ENCODE measurements around the gene STEAP1B.
"Not testable (repeated sequence)": the region's sequence is repeated elsewhere in the genome, so short reads cannot be mapped to it uniquely, and the experiment has no call there.

STEAP1B gene

DNA sequence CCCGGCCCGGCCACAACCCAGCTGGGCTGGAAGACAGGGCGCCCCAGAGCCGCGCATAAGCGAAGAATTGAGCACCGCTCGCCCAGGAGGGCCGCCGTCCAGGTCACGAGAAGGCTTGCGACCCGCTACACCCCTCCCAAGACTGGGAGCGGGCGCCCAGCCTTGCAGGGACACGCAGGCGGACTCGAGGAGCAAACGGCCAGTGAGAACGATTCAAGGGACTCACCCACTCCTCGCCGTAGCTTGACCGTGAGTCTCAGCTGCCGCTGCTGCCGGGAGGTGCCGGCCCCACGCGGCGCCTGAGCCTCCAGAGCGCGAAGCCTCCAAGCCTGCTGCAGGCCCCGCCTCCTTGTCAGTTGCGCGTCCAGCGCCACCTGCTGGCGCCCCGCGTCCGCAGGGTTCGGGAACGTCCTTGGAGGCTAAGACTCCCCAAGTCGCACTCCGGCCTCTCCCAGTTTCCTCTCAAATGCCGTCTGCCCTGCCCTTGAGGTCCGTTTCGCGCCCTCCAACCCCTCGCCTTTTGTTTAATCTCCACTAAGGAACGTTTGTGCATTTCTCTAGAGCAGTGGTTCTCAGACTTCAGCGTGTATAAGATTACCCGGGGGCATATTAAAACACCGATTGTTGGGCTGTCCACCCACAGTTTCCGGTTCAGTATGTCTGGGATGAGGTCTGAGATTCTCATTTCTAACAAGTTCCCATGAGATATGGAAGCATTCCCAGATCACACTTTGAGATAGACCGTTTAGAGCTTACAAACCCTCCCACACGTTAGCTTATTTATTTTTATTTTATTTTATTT is at the start of gene STEAP1B:
Gene STEAP1B, minus strand, starts transcription at position 301 of the 802 bp plus-strand sequence. CDS start 5,333 bp downstream, outside the sequence.
- DNase-seq: peak; percentile 92
- not testable (repeated sequence) for H3K4me1 Mint-ChIP-seq (ENCODE audit: low read depth); H3K9me3 Mint-ChIP-seq; H3K27ac Mint-ChIP-seq; H3K4me3 Mint-ChIP-seq; H3K36me3 Mint-ChIP-seq (ENCODE audit: low read depth)
- peaks cover 40% of the 10 kb centered on the region for H3K27me3 Mint-ChIP-seq

- Mint-ChIP-seq H3K4me1 (ENCODE audit: low read depth) (peaks cover 10% of the 10 kb centered on the region), H3K27ac (no peak overlapping the region), H3K9me3 (no peaks in the 10 kb centered on the region), H3K4me3 (no peak overlapping the region), H3K36me3 (ENCODE audit: low read depth) (no peaks in the 10 kb centered on the region), H3K27me3 (peaks cover 89% of the 10 kb centered on the region)
- DNase-seq: no peak
These were observed 49.1 kb upstream of the STEAP1B start for GRCh38 chr7:22549051-22549450.

DNA sequence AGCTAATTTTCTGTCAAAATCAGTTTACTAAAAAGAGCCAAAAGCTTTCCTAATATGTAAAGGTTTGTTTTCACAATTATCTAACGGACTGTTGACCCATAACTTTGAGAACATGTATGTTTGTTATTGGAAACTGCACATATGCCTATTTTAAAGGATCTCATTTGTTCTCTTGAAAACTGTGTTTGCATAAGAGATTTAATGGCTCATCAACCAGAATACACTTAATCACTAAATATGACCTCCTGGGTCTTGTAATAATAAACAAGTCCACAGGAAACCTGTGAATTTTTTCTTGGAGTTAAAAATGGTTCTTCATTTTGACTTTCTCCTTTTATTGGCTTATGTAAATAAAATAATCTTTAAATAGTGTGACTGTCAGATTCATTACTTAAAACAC is 48.3 kb upstream of the STEAP1B start:
- H3K27ac Mint-ChIP-seq: no peak overlapping the region
- no peak overlapping the region for H3K4me3 Mint-ChIP-seq
- DNase-seq: no peak
- H3K36me3 Mint-ChIP-seq (ENCODE audit: low read depth): no peaks in the 10 kb centered on the region
- H3K9me3 Mint-ChIP-seq: no peaks in the 10 kb centered on the region
- H3K27me3 Mint-ChIP-seq: peaks cover 86% of the 10 kb centered on the region
- peaks cover 10% of the 10 kb centered on the region for H3K4me1 Mint-ChIP-seq (ENCODE audit: low read depth)

DNA sequence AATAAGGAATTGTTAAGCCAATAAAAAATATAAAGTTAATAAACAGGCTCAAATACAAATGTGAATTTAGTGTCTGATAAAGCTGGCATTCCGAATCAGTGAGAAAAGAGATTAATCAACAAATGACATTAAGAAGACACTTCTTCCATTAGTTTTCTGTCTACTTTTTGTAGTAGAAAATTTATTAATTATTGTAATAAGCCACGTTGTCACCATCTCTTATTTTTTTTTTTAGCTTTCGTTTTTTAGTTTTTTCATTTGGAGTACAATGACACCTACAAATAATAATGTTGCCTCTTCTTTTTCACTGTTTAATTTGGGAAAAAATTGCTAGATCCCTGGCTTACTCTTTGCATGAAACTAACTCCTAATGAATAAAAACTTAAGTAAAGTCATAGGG is 46.8 kb upstream of the STEAP1B start:
- Mint-ChIP-seq H3K27me3 (peaks cover 85% of the 10 kb centered on the region), H3K36me3 (ENCODE audit: low read depth) (no peaks in the 10 kb centered on the region), H3K4me1 (ENCODE audit: low read depth) (peaks cover 10% of the 10 kb centered on the region), H3K27ac (no peak overlapping the region), H3K4me3 (no peak overlapping the region), H3K9me3 (no peaks in the 10 kb centered on the region)
- DNase-seq: no peak

- peaks cover 81% of the 10 kb centered on the region for H3K27me3 Mint-ChIP-seq
- H3K27ac Mint-ChIP-seq: no peak overlapping the region
- peaks cover 10% of the 10 kb centered on the region for H3K4me1 Mint-ChIP-seq (ENCODE audit: low read depth)
- H3K9me3 Mint-ChIP-seq: no peaks in the 10 kb centered on the region
- no peaks in the 10 kb centered on the region for H3K36me3 Mint-ChIP-seq (ENCODE audit: low read depth)
- no peak overlapping the region for H3K4me3 Mint-ChIP-seq
- DNase-seq: no peak
These were observed 45.5 kb upstream of the STEAP1B start for GRCh38 chr7:22545529-22545928.

GRCh38 chr7:22544245-22544644 is 44.3 kb upstream of the STEAP1B start:
- peaks cover under 1% of the 10 kb centered on the region for H3K4me1 Mint-ChIP-seq (ENCODE audit: low read depth)
- no peaks in the 10 kb centered on the region for H3K9me3 Mint-ChIP-seq
- no peak overlapping the region for H3K4me3 Mint-ChIP-seq
- peaks cover 69% of the 10 kb centered on the region for H3K27me3 Mint-ChIP-seq
- no peak for DNase-seq
- H3K36me3 Mint-ChIP-seq (ENCODE audit: low read depth): no peaks in the 10 kb centered on the region
- no peak overlapping the region for H3K27ac Mint-ChIP-seq

- no peak overlapping the region for H3K4me3 Mint-ChIP-seq
These were observed 43.2 kb upstream of the STEAP1B start for GRCh38 chr7:22543169-22543568.

GRCh38 chr7:22542669-22543068 is 42.7 kb upstream of the STEAP1B start:
- Mint-ChIP-seq H3K27ac (no peak overlapping the region), H3K9me3 (no peaks in the 10 kb centered on the region), H3K4me1 (ENCODE audit: low read depth) (no peaks in the 10 kb centered on the region), H3K4me3 (no peak overlapping the region), H3K27me3 (peaks cover 54% of the 10 kb centered on the region), H3K36me3 (ENCODE audit: low read depth) (no peaks in the 10 kb centered on the region)
- DNase-seq: no peak

More at GRCh38 chr7:22543169-22543568, 43.2 kb upstream of the STEAP1B start:
- no peak for DNase-seq
- no peaks in the 10 kb centered on the region for H3K4me1 Mint-ChIP-seq (ENCODE audit: low read depth)
- H3K27me3 Mint-ChIP-seq: peaks cover 58% of the 10 kb centered on the region
- no peaks in the 10 kb centered on the region for H3K9me3 Mint-ChIP-seq
- H3K27ac Mint-ChIP-seq: no peak overlapping the region
- H3K36me3 Mint-ChIP-seq (ENCODE audit: low read depth): no peaks in the 10 kb centered on the region

DNA sequence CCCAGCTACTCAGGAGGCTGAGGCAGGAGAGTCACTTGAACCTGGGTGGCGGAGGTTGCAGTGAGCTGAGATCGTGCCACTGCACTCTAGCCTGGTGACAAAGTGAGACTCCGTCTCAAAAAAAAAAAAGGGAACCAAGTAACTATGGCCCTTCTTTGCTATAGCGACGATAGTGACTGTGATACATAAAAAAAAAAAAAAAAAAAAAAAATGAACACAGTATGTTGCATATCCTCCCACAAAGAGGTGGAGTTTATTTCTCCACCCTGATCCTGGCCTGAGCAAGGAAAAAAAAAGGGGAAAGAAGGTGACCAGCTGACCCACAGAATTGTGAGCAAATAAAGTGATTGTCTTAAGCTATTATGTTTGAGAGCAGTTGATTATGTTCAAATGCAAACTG is 42.3 kb upstream of the STEAP1B start:
- Mint-ChIP-seq H3K27ac (no peak overlapping the region), H3K36me3 (ENCODE audit: low read depth) (no peaks in the 10 kb centered on the region), H3K27me3 (peaks cover 52% of the 10 kb centered on the region), H3K9me3 (no peaks in the 10 kb centered on the region), H3K4me3 (no peak overlapping the region), H3K4me1 (ENCODE audit: low read depth) (no peaks in the 10 kb centered on the region)
- DNase-seq: no peak

DNA sequence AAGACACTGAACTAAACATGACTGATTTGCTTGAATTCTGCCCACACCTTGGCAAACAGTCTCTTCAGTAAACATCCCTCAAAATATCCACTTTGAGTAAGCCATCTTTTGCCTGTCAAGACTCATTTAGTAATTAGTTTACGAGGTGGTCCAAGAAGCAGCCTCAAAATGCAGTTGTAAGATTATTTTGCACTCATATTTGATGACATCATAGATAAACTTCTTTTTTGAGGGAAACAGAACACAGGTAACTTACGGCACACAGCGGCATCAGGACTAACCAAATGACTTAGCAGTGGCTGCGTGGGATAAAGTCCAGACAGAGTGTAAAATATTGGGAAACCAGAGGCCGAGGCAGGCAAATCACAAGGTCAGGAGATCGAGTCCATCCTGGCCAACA is 41.8 kb upstream of the STEAP1B start:
- H3K4me1 Mint-ChIP-seq (ENCODE audit: low read depth): no peaks in the 10 kb centered on the region
- no peak overlapping the region for H3K27ac Mint-ChIP-seq
- H3K27me3 Mint-ChIP-seq: peaks cover 48% of the 10 kb centered on the region
- H3K4me3 Mint-ChIP-seq: no peak overlapping the region
- no peaks in the 10 kb centered on the region for H3K36me3 Mint-ChIP-seq (ENCODE audit: low read depth)
- no peaks in the 10 kb centered on the region for H3K9me3 Mint-ChIP-seq
- DNase-seq: no peak

DNA sequence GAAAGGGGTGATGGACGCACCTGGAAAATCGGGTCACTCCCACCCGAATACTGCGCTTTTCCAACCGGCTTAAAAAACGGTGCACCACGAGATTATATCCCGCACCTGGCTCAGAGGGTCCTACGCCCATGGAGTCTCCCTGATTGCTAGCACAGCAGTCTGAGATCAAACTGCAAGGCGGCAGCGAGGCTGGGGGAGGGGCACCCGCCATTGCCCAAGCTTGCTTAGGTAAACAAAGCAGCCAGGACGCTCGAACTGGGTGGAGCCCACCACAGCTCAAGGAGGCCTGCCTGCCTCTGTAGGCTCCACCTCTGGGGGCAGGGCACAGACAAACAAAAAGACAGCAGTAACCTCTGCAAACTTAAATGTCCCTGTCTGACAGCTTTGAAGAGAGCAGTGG is 28.5 kb upstream of the STEAP1B start:
- peaks cover 29% of the 10 kb centered on the region for H3K27me3 Mint-ChIP-seq
- H3K27ac Mint-ChIP-seq; DNase-seq; H3K36me3 Mint-ChIP-seq (ENCODE audit: low read depth); H3K4me1 Mint-ChIP-seq (ENCODE audit: low read depth); H3K9me3 Mint-ChIP-seq; H3K4me3 Mint-ChIP-seq: not testable (repeated sequence)

DNA sequence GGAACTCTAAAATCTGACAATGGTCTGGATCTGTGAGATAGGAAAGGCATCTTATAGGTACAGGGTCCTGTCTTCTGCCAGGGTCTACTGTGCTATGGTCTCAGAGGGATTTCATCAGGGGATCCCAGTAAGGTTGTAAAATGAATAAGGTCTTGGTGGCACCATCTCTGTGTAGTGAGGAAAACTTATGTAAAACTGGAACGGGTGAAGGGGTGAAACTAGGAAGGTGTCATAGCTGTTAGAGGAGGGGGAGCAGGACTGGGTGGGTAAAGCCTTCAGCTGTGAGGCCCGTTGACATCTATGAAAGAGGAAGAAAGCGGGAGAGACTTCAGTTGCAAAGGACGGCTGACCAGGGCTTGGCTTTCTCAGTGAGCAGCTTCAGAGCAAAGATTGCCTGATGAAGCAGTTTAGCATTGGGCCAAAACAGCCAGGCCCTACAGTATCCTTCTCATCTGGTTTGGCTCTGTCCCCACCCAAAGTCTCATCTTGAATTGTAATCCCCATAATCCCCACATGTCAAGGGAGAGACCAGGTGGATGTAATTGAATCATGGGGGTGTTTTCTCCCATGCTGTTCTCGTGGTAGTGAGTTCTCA is 24.5 kb upstream of the STEAP1B start:
- not testable (repeated sequence) for H3K4me3 Mint-ChIP-seq; H3K4me1 Mint-ChIP-seq (ENCODE audit: low read depth); H3K27ac Mint-ChIP-seq; H3K36me3 Mint-ChIP-seq (ENCODE audit: low read depth); DNase-seq; H3K9me3 Mint-ChIP-seq
- peaks cover 37% of the 10 kb centered on the region for H3K27me3 Mint-ChIP-seq

DNA sequence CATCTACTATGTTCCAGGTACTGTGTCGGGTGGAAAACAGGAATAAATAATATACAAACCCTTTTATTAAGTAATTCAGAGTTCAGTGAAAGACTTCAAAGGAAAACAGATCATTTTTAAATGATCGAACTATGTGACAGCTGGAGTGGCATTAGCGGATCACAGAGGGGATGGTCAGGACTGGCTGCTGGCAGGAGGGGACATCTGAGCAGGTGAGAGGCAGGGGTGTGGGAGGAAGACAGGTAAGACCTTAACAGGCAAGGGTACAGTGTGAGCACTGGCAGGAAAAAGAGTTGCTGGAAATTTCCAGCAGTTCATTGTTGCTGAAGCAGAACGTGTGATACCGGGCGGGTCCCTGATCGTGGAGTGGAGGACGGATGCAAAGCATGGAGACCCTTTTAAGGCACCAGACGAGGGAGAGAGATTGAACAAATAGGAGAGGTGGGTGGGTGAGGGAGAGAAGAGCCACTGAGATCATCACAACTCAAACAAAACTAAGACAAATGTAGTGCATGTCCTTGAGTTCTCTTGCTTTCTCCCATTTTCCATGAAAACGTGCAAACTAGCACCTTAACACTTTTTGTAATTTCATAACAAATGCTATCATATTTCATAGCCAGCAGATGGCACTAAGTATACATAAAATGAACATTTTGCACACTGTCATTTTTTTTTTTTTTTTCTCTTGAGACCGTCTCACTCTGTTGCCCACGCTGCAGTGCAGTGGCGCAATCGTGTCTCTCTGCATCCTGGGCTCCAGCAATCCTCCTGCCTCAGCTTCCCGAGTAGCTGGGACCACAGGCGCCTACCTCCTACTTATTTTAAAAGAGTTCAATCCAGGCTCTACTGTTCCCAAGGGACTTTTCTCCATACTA is 23.7 kb upstream of the STEAP1B start:
- not testable (repeated sequence) for H3K27ac Mint-ChIP-seq; H3K4me1 Mint-ChIP-seq (ENCODE audit: low read depth); H3K4me3 Mint-ChIP-seq; H3K36me3 Mint-ChIP-seq (ENCODE audit: low read depth); DNase-seq; H3K9me3 Mint-ChIP-seq
- peaks cover 38% of the 10 kb centered on the region for H3K27me3 Mint-ChIP-seq

GRCh38 chr7:22519560-22519959 is 19.6 kb upstream of the STEAP1B start:
- not testable (repeated sequence) for DNase-seq; H3K36me3 Mint-ChIP-seq (ENCODE audit: low read depth); H3K4me3 Mint-ChIP-seq; H3K4me1 Mint-ChIP-seq (ENCODE audit: low read depth); H3K9me3 Mint-ChIP-seq; H3K27ac Mint-ChIP-seq
- H3K27me3 Mint-ChIP-seq: peaks cover 28% of the 10 kb centered on the region

DNA sequence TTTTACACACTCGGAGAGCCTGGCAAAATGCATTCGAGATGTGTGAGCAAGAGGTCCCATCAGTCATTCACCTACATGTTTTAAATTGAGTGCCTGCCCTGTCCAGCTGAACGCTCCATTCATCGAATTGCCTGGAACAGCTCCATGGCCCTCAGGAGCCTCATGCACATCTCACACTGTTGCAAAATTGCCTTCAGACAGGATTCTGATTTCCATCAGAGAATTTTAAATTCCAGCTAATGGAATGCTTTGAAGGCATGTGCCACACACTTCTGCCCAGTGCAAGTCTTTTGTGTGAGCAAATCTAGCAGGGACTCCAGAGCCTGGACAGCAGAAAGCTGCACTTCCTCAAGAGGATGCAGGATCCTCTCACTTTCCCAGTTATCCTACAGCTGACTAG is 17.0 kb upstream of the STEAP1B start:
- H3K4me3 Mint-ChIP-seq; H3K4me1 Mint-ChIP-seq (ENCODE audit: low read depth): not testable (repeated sequence)
- H3K27me3 Mint-ChIP-seq: peaks cover 10% of the 10 kb centered on the region

More for the DNA sequence above, 17.0 kb upstream of the STEAP1B start:
- not testable (repeated sequence) for DNase-seq; H3K27ac Mint-ChIP-seq; H3K36me3 Mint-ChIP-seq (ENCODE audit: low read depth); H3K9me3 Mint-ChIP-seq

Measured in activated T-cell treated with anti-CD3 and anti-CD28 coated beads, Interleukin-2, amount 50 U/mL, for 24 hours (primary cell).